T47D (cell line): ENCODE results near the gene LGI2.

ENCODE experiments used
- DNase-seq, 2 experiments: peaks; one replicate each; pipeline versions ENCODE4 v3.0.0 to v3.0.0-alpha.2; 2011 to 2012; ENCODE audit warnings: low read depth in 1 of 2, low spot score in 1 of 2
- JUND ChIP-seq: IDR thresholded peaks from 2 replicates; pipeline ENCODE4 v1.6.1; 2012; ENCODE audit warnings: low read depth
- in situ Hi-C: cut with HindIII; loops from 2 replicates; pipeline ENCODE4 v1.10.0; 2016; ENCODE audit warnings: low sequenced_read_pairs, low pct_unique_long_range_greater_than_20kb

LGI2 gene

GRCh38 chr4:24979554-24979953 is 51.2 kb downstream of the LGI2 start:
- TF ChIP-seq JUND = no peak
- DNase-seq = no peak
- in situ Hi-C loops = no loop called here

GRCh38 chr4:24978291-24979075 is 52.3 kb downstream of the LGI2 start:
- TF ChIP-seq JUND = no peak
- in situ Hi-C loops = no loop called here
- no peak for DNase-seq

- no peak for DNase-seq
- no peak for TF ChIP-seq JUND
- in situ Hi-C loops = no loop called here
Measured at GRCh38 chr4:24975510-24975909, 55.2 kb downstream of the LGI2 start.

GRCh38 chr4:24973747-24974601 is 56.8 kb downstream of the LGI2 start:
- in situ Hi-C loops = no loop called here
- TF ChIP-seq JUND = no peak
- DNase-seq = peak in 1 of 2 experiments; percentile 57

- DNase-seq = peak in 1 of 2 experiments; percentile 45
- in situ Hi-C loops = no loop called here
- TF ChIP-seq JUND = no peak
Measured at GRCh38 chr4:24973404-24973746, 57.4 kb downstream of the LGI2 start.

GRCh38 chr4:24971192-24971591 is 59.6 kb downstream of the LGI2 start:
- in situ Hi-C loops = no loop called here
- DNase-seq = no peak
- TF ChIP-seq JUND = no peak

GRCh38 chr4:24970635-24971034 is 60.1 kb downstream of the LGI2 start:
- TF ChIP-seq JUND = no peak
- in situ Hi-C loops = no loop called here
- DNase-seq = no peak

- DNase-seq = no peak
- TF ChIP-seq JUND = no peak
- in situ Hi-C loops = no loop called here
Measured at GRCh38 chr4:24970191-24970590, 60.6 kb downstream of the LGI2 start.

GRCh38 chr4:24969486-24969885 is 61.3 kb downstream of the LGI2 start:
- in situ Hi-C loops = no loop called here
- TF ChIP-seq JUND = no peak
- DNase-seq = no peak

- in situ Hi-C loops = no loop called here
- DNase-seq = no peak
Measured at GRCh38 chr4:24968992-24969391, 61.8 kb downstream of the LGI2 start.

GRCh38 chr4:24968278-24968677 is 62.5 kb downstream of the LGI2 start:
- DNase-seq = no peak
- TF ChIP-seq JUND = no peak
- in situ Hi-C loops = no loop called here

More at GRCh38 chr4:24968992-24969391, 61.8 kb downstream of the LGI2 start:
- no peak for TF ChIP-seq JUND

- DNase-seq = no peak
- in situ Hi-C loops = no loop called here
- TF ChIP-seq JUND = no peak
Measured at GRCh38 chr4:24967346-24967745, 63.4 kb downstream of the LGI2 start.

GRCh38 chr4:24966076-24966475 is 64.7 kb downstream of the LGI2 start:
- no peak for TF ChIP-seq JUND
- no peak for DNase-seq
- in situ Hi-C loops = no loop called here

- in situ Hi-C loops = no loop called here
- DNase-seq = peak in 1 of 2 experiments; percentile 39
- no peak for TF ChIP-seq JUND
Measured at GRCh38 chr4:24965627-24966026, 65.1 kb downstream of the LGI2 start.
